OCI-LY7 (cell line): ENCODE data around the gene GRID1. TPM values are rescaled to one million over a fixed set of nuclear protein-coding genes. Genes with fewer than 3 reads are reported as not detected.

Experiments
- BruUV-seq: library from RNA; stranded (reverse); fragments of 400-500 nt; replicated peaks from 2 replicates; lab custom pipeline; 2021; lab: Mats Ljungman, UMichigan
- CTCF ChIA-PET: fragments of 300-600 bp; sonication (Branson Sonifier 250); formaldehyde crosslinking; loops from one replicate; lab custom pipeline; 2022; ENCODE audit warnings: antibody characterized with exemption; ENCODE audit not compliant: unreplicated experiment; lab: Charles Lee
- POLR2A ChIA-PET: fragments of 300-600 bp; sonication (Branson Sonifier 250); formaldehyde crosslinking; loops from one replicate; lab custom pipeline; 2022; ENCODE audit warnings: antibody characterized with exemption; lab: Charles Lee
- DNase-seq: peaks from one replicate; pipeline ENCODE4 v3.0.0-alpha.2; 2015; ENCODE audit warnings: low spot score
- H2AFZ ChIP-seq: fragments of 200-600 bp; sonication (generic), shearing (Covaris generic); 2 replicates; pipeline ENCODE4 v1.6.1; 2014; ENCODE audit warnings: mild to moderate bottlenecking, antibody characterized with exemption, low read length, moderate library complexity
- H3K27ac ChIP-seq: fragments of 200-600 bp; sonication (generic); 2 replicates; pipeline ENCODE4 v1.5.1; 2014; ENCODE audit warnings: mixed run types, low read depth, mild to moderate bottlenecking, moderate library complexity, low read length, inconsistent platforms; ENCODE audit not compliant: poor library complexity, severe bottlenecking
- H3K36me3 ChIP-seq: fragments of 200-600 bp; sonication (generic); 2 replicates; pipeline ENCODE4 v1.6.1; 2014; ENCODE audit warnings: mild to moderate bottlenecking, antibody characterized with exemption, low read length, moderate library complexity, mixed read lengths; ENCODE audit not compliant: insufficient read depth
- H3K4me1 ChIP-seq: fragments of 200-600 bp; sonication (generic); 2 replicates; pipeline ENCODE4 v1.5.1; 2014; ENCODE audit warnings: mild to moderate bottlenecking, low read length; ENCODE audit not compliant: insufficient read depth, poor library complexity, severe bottlenecking
- H3K4me2 ChIP-seq: fragments of 200-600 bp; sonication (generic); 2 replicates; pipeline ENCODE4 v1.6.1; 2014; ENCODE audit warnings: mild to moderate bottlenecking, low read length
- H3K4me3 ChIP-seq: fragments of 200-600 bp; sonication (generic); 2 replicates; pipeline ENCODE4 v1.5.1; 2014; ENCODE audit warnings: mild to moderate bottlenecking, low read depth, low read length; ENCODE audit not compliant: poor library complexity, severe bottlenecking
- H3K79me2 ChIP-seq: fragments of 200-600 bp; sonication (generic); 2 replicates; pipeline ENCODE4 v1.6.1; 2016; ENCODE audit warnings: low read depth, mild to moderate bottlenecking, low read length, moderate library complexity, mixed read lengths; ENCODE audit not compliant: insufficient read depth
- H3K9me2 ChIP-seq: fragments of 200-600 bp; sonication (generic); 2 replicates; pipeline ENCODE4 v1.6.1; 2016; ENCODE audit warnings: mild to moderate bottlenecking, low read length, mixed read lengths; ENCODE audit not compliant: insufficient read depth
- H3K9me3 ChIP-seq: fragments of 200-600 bp; sonication (generic); 2 replicates; pipeline ENCODE4 v1.6.1; 2014; ENCODE audit warnings: mild to moderate bottlenecking, mixed run types, low read length, mixed read lengths
- H4K20me1 ChIP-seq: fragments of 200-600 bp; sonication (generic); 2 replicates; pipeline ENCODE4 v1.6.1; 2014; ENCODE audit warnings: mild to moderate bottlenecking, antibody characterized with exemption, low read length, moderate library complexity, mixed read lengths; ENCODE audit not compliant: insufficient read depth
- EZH2phosphoT487 ChIP-seq: fragments of 200-600 bp; sonication (generic); IDR thresholded peaks from 2 replicates; pipeline ENCODE4 v1.6.1; 2018; ENCODE audit warnings: low read depth, borderline replicate concordance, mild to moderate bottlenecking, mixed run types, antibody characterized with exemption, low read length, moderate library complexity, mixed read lengths
- intact Hi-C: fragments of 100-400 bp; cut with micrococcal nuclease; formaldehyde crosslinking; loops from one replicate; pipeline ENCODE4 v1.10.0; 2022; ENCODE audit not compliant: unreplicated experiment
- total RNA-seq, 2 experiments: library from RNA; depleted of rRNA in 1 of 2; stranded (reverse); fragments of >200 nt in 1 of 2; shearing (Covaris generic) in 1 of 2; gene quantifications; 2 replicates each; pipeline ENCODE4 v1.2.3, GENCODE V29; 2014 to 2022
- TF ChIP-seq, protein P1 (sequence below): fragments of 200-600 bp; sonication (generic); conservative IDR thresholded peaks from 2 replicates; pipeline ENCODE4 v1.5.1; 2014; ENCODE audit warnings: mild to moderate bottlenecking, antibody characterized with exemption, low read length, moderate library complexity, mixed read lengths

The GRID1 gene
- total RNA-seq, 2 experiments from 2014 or later: 1.6 to 3.7 TPM

DNA sequence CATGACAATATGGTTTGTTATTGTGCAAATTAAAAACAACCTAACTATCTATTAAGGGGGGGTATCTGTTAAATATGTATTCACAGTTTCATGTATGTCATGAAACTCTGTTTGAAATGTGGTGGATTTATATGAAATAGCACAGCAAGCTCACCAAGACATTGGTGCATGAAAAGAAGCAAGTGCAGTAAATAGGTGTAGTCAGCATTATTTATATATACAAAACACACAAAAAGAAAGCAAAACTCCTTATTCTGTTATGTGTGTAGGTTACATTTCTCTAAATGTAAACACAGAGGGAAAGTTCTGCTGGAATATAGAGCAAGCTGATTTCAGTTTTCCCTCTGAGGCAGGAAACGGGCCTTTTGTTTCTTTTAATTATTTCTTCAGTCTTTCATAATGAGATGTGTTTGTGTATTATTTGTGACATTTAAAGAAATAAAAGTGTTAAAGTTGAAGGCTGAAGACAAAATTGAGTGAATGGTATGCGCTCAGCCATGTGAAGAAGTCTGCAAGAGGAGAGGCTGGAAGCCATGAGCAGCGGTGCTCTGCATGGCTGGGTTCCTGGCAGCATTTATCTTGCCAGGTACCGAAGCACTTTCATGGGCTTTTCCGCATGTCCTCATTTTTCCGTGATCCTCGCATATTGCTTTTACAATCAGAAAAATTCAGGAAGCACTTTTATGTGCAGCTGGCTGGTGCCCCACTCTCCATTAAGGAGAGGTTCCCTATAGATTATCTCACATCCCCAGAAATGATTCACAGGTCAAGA lies 38.5 kb downstream of the GRID1 start:
- CTCF ChIA-PET: no interaction called here
- no peak for TF ChIP-seq EZH2phosphoT487
- TF ChIP-seq, protein P1, sequence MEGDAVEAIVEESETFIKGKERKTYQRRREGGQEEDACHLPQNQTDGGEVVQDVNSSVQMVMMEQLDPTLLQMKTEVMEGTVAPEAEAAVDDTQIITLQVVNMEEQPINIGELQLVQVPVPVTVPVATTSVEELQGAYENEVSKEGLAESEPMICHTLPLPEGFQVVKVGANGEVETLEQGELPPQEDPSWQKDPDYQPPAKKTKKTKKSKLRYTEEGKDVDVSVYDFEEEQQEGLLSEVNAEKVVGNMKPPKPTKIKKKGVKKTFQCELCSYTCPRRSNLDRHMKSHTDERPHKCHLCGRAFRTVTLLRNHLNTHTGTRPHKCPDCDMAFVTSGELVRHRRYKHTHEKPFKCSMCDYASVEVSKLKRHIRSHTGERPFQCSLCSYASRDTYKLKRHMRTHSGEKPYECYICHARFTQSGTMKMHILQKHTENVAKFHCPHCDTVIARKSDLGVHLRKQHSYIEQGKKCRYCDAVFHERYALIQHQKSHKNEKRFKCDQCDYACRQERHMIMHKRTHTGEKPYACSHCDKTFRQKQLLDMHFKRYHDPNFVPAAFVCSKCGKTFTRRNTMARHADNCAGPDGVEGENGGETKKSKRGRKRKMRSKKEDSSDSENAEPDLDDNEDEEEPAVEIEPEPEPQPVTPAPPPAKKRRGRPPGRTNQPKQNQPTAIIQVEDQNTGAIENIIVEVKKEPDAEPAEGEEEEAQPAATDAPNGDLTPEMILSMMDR: no peak

DNA sequence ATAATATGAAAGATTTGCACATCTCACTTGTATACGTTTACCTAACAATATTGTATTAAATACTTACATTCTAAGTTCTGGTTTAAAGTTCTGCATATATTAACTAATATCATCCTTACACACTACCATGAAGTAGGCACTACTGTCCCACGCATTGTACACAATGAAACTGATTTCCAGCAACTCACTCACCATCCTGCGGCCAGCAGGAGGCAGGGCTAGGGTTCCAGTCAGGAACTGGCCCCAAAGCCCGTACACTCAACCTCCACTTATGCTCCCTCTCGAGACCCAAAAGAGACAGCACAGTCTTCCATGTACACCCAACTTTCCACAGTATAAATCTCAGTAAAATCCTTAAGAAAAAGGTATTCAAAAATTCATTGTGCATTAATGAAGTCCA lies 41.4 kb downstream of the GRID1 start:
- H3K36me3 ChIP-seq: no peaks in the 10 kb centered on the region
- CTCF ChIA-PET: no interaction called here
- H3K9me2 ChIP-seq: no peaks in the 10 kb centered on the region
- intact Hi-C loops: no loop called here
- H2AFZ ChIP-seq: no peak overlapping the region
- no peak overlapping the region for H3K4me3 ChIP-seq
- POLR2A ChIA-PET: no interaction called here
- DNase-seq: no peak
- TF ChIP-seq, protein P1: peak; percentile 24; the same call in 1 of the 2 replicates
- TF ChIP-seq EZH2phosphoT487: no peak
- H3K4me1 ChIP-seq: no peaks in the 10 kb centered on the region
- no peaks in the 10 kb centered on the region for H3K79me2 ChIP-seq
- H3K9me3 ChIP-seq: no peaks in the 10 kb centered on the region
- H3K4me2 ChIP-seq: no peak overlapping the region
- no peaks in the 10 kb centered on the region for H4K20me1 ChIP-seq
- no TSS peak for BruUV-seq
- no peak overlapping the region for H3K27ac ChIP-seq

More for the DNA sequence above, 38.5 kb downstream of the GRID1 start:
- intact Hi-C loops: no loop called here
- no peaks in the 10 kb centered on the region for H3K79me2 ChIP-seq
- H3K4me1 ChIP-seq: no peaks in the 10 kb centered on the region
- POLR2A ChIA-PET: interaction anchor here (0.7 kb wide), 2 partner anchors 505 to 1890 kb away, joined by 4 read pairs; no protein-coding TSS in a partner anchor
- H3K27ac ChIP-seq: no peak overlapping the region
- no peaks in the 10 kb centered on the region for H3K9me2 ChIP-seq
- no peaks in the 10 kb centered on the region for H3K9me3 ChIP-seq
- H3K36me3 ChIP-seq: no peaks in the 10 kb centered on the region
- H2AFZ ChIP-seq: no peak overlapping the region
- no peak overlapping the region for H3K4me2 ChIP-seq
- H3K4me3 ChIP-seq: no peak overlapping the region
- no peaks in the 10 kb centered on the region for H4K20me1 ChIP-seq
- no TSS peak for BruUV-seq
- DNase-seq: no peak

DNA sequence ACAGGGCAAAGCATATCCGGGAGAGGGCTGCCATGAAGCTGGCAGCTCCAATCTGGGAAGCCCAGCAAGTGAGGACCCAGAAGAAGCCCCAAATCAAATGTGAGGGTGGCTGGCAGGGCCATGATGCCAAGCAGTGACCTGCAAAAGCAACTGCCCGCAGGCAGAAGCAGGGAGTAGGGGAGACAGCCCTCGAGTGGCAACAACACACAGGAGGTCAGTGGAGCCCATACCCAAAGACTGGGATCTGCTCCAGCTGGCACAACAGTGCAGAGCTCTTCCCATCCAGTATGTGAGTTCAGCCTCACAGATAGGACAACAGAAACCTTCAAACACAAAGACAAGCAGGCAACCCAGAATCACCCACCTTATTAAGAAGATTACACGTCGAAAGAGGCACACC lies 45.0 kb downstream of the GRID1 start:
- no peaks in the 10 kb centered on the region for H3K9me2 ChIP-seq
- no peaks in the 10 kb centered on the region for H3K4me1 ChIP-seq
- no peaks in the 10 kb centered on the region for H3K79me2 ChIP-seq
- no peaks in the 10 kb centered on the region for H3K9me3 ChIP-seq
- no peak overlapping the region for H2AFZ ChIP-seq
- POLR2A ChIA-PET: no interaction called here
- DNase-seq: no peak
- intact Hi-C loops: no loop called here
- H3K4me2 ChIP-seq: no peak overlapping the region
- CTCF ChIA-PET: no interaction called here
- no peaks in the 10 kb centered on the region for H4K20me1 ChIP-seq
- no peaks in the 10 kb centered on the region for H3K36me3 ChIP-seq
- BruUV-seq: no TSS peak
- no peak overlapping the region for H3K27ac ChIP-seq
- TF ChIP-seq, protein P1: no peak
- TF ChIP-seq EZH2phosphoT487: no peak
- H3K4me3 ChIP-seq: no peak overlapping the region
